ENCODE measurements around the gene COL16A1. TPM values are rescaled to one million over a fixed set of nuclear protein-coding genes. Genes with fewer than 3 reads are reported as not detected.

Gene COL16A1
- total RNA-seq, 4 donors from 2014 or later = 76.5 to 292 (median 177) TPM

DNA sequence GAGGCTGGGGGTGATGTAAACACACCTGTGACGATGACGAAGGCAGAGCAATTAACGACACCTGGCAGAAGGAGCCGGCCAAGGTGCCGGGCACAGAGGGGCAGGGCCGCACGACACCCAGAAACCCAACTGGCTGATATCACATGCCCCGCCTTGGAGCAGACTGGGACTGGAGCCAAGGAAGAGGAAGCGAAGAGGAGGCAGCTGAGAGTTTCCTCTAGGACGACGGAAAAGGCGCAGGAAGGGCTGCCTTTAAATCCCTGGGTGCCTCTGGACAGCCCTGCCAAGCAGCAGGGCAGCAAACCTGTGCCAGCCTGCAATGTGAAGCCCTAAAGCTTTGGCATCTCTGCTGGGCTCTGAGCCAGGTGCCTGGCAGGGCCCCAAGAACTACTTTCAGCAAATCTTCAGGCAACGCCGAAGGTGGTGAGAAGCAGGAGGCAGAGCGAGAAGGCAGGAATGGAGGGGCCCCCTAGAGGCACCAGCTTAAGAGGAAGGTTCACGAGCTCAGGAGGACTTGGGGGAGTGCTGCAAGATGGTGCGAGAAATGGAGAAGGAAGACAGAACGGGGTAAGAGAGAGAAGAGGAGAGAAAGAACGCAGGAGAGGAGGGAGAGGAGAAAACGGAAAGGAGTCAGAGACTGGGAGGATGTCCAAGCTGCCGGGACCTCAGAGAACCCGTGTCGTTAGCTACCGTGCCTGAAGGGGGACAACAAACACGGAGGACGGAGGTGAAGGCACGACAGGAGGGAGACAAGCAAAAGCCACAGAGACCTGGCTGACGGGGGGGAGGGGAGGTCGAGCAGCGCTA is 33.8 kb downstream of the COL16A1 start:
- peak overlapping the region; percentile 55 to 68 for H3K27ac ChIP-seq
- H3K9me3 ChIP-seq = no peaks in the 10 kb centered on the region
- peak; percentile 66 to 70 for DNase-seq
- intact Hi-C loops (cut with DNase I; ENCODE audit: low total_unique reads) = loop anchor here (5.0 kb wide), 1 partner anchor 117 kb away; no protein-coding TSS in a partner anchor
- TF ChIP-seq POLR2A (IDR thresholded peaks at IDR 0.05) = peak in 1 of 2 donors; percentile 21
- TF ChIP-seq, protein P1, sequence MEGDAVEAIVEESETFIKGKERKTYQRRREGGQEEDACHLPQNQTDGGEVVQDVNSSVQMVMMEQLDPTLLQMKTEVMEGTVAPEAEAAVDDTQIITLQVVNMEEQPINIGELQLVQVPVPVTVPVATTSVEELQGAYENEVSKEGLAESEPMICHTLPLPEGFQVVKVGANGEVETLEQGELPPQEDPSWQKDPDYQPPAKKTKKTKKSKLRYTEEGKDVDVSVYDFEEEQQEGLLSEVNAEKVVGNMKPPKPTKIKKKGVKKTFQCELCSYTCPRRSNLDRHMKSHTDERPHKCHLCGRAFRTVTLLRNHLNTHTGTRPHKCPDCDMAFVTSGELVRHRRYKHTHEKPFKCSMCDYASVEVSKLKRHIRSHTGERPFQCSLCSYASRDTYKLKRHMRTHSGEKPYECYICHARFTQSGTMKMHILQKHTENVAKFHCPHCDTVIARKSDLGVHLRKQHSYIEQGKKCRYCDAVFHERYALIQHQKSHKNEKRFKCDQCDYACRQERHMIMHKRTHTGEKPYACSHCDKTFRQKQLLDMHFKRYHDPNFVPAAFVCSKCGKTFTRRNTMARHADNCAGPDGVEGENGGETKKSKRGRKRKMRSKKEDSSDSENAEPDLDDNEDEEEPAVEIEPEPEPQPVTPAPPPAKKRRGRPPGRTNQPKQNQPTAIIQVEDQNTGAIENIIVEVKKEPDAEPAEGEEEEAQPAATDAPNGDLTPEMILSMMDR (IDR thresholded peaks at IDR 0.05) = peak in 2 of 4 experiments; percentile 6 to 40
- no peaks in the 10 kb centered on the region for H3K27me3 ChIP-seq
- peaks cover 8 to 20% of the 10 kb centered on the region in 2 donors for H3K4me1 ChIP-seq
- no peaks in the 10 kb centered on the region for H3K36me3 ChIP-seq
- H3K4me3 ChIP-seq = peak overlapping the region; percentile 10 to 12

DNA sequence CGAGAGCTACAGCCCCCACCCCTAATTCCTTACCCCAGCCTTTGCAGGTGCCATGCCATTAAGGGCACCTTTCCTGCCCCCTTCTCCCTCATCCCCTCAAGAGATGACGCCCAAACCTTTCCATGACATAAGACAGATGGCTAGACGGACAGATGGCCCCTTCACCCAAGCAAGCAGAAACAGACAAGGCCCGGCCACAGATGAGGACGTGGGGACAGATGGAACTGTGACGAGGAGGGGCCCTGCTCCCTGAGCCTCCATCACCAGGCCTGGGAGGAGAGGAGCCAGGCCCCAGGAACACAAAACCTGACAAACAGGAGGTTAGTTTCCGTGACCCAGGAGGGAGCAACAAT is 34.4 kb downstream of the COL16A1 start:
- Histone ChIP-seq H3K36me3 (no peaks in the 10 kb centered on the region), H3K27ac (peak overlapping the region; percentile 55 to 68), H3K27me3 (no peaks in the 10 kb centered on the region), H3K9me3 (no peaks in the 10 kb centered on the region), H3K4me1 (peaks cover 8 to 20% of the 10 kb centered on the region in 2 donors), H3K4me3 (no peak overlapping the region)
- intact Hi-C loops (cut with DNase I; ENCODE audit: low total_unique reads) = loop anchor here (5.0 kb wide), 1 partner anchor 118 kb away; no protein-coding TSS in a partner anchor
- no peak for TF ChIP-seq POLR2A (IDR thresholded peaks at IDR 0.05)
- TF ChIP-seq, protein P1 (IDR thresholded peaks at IDR 0.05) = no peak
- DNase-seq = no peak

DNA sequence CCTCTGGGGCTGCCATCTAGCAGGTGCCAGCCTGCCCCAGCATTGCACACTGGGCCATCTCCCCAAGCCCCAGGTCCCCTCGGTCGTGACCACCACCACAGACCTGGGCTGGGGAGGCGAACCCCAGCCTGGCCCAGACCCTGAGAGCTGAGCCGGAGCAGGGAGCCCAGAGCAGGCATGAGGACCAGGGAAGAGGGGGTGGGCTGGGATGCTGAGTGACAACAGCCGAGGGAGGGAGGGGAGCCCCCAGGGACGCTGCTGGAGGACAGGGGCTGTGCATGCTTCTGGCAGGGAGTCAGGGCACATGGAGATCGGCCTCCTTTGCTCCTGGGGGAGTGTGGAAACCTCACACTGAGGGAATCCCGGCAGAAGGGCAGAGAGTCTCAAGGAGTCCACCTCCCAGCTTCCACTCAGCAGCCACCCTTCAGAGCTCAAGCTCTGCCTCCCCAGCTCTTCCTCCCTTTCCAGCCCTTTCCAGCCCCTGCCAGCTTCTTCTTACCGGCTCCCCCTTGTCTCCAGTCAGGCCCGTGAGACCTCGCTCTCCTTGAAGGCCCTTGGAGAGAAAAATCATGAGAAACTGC is 35.4 kb downstream of the COL16A1 start:
- H3K4me3 ChIP-seq = no peak overlapping the region
- no peaks in the 10 kb centered on the region for H3K9me3 ChIP-seq
- H3K27ac ChIP-seq = no peak overlapping the region
- intact Hi-C loops (cut with DNase I; ENCODE audit: low total_unique reads) = loop anchor here (5.0 kb wide), 1 partner anchor 119 kb away; no protein-coding TSS in a partner anchor
- DNase-seq = no peak
- TF ChIP-seq POLR2A (IDR thresholded peaks at IDR 0.05) = no peak
- TF ChIP-seq, protein P1 (IDR thresholded peaks at IDR 0.05) = no peak
- no peaks in the 10 kb centered on the region for H3K36me3 ChIP-seq
- H3K4me1 ChIP-seq = peaks cover 8 to 20% of the 10 kb centered on the region in 2 donors
- no peaks in the 10 kb centered on the region for H3K27me3 ChIP-seq

DNA sequence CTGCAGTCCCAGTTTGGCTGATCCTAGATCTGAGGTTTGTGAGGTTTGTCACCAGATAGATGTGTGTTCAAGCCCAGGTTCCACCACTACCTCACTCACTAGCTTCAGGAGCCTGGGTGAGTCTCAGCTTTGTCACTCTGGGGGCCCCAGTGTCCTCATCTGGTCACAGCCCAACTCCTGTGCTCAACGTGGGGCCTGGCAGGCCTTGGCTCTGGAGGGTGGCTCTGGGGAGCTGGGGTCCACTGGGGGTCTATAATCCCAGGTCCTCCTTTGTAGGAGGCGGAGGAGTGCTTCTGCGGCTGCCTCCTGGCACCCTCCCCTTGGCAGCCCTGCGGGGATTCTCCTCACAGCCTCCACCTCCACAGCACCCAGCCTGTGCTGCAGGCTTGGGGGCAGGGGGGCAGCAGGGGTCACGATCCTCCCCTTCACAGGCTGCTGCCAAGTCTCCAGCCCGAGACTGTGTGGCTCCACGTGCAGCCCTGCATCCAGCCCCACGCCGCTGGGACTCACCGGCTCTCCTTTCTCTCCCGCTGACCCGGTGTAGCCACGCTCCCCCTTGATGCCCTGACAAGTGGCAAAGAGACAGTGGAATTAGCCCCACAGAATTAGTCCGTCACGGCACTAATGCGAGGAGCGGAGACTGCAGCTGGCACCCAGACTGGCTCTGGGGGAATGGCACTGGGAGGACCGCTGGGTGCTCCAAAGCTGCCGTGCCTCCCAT is 36.6 kb downstream of the COL16A1 start:
- Histone ChIP-seq H3K27ac (peak overlapping the region; percentile 10 to 47), H3K27me3 (no peaks in the 10 kb centered on the region), H3K4me1 (peaks cover 8 to 20% of the 10 kb centered on the region in 2 donors), H3K4me3 (no peak overlapping the region), H3K9me3 (no peaks in the 10 kb centered on the region), H3K36me3 (no peaks in the 10 kb centered on the region)
- intact Hi-C loops (cut with DNase I; ENCODE audit: low total_unique reads) = loop anchor here (5.0 kb wide), 1 partner anchor 120 kb away; no protein-coding TSS in a partner anchor
- no peak for DNase-seq
- TF ChIP-seq POLR2A (IDR thresholded peaks at IDR 0.05) = no peak
- TF ChIP-seq, protein P1 (IDR thresholded peaks at IDR 0.05) = no peak

Data from uterus (tissue), 4 donors.